Loucy (cell line): ENCODE measurements around the gene TBPL2.

Experiments used
- H2AFZ ChIP-seq: fragments of 200-600 bp; sonication (generic); 2 replicates; pipeline ENCODE4 v1.6.0; 2016; ENCODE audit warnings: antibody characterized with exemption, mild to moderate bottlenecking, low read length, moderate library complexity
- H3F3A ChIP-seq: fragments of 200-600 bp; 2 replicates; pipeline ENCODE4 v1.6.0; 2016; ENCODE audit warnings: antibody characterized with exemption, low read depth, mild to moderate bottlenecking
- H3K27me3 ChIP-seq: fragments of 200-600 bp; sonication (generic); 2 replicates; pipeline ENCODE4 v1.6.1; 2014; ENCODE audit warnings: low read length, mild to moderate bottlenecking; ENCODE audit not compliant: insufficient read depth, poor library complexity, severe bottlenecking
- H3K36me3 ChIP-seq: fragments of 200-600 bp; sonication (generic); 2 replicates; pipeline ENCODE4 v1.6.1; 2016; ENCODE audit warnings: low read length; ENCODE audit not compliant: insufficient read depth
- H3K4me1 ChIP-seq: fragments of 200-600 bp; sonication (generic); 2 replicates; pipeline ENCODE4 v1.5.1; 2014; ENCODE audit warnings: low read length, mild to moderate bottlenecking; ENCODE audit not compliant: insufficient read depth, poor library complexity, severe bottlenecking
- H3K4me2 ChIP-seq: fragments of 200-600 bp; sonication (generic); 2 replicates; pipeline ENCODE4 v1.6.0; 2014; ENCODE audit warnings: antibody characterized with exemption, low read length, low read depth, mild to moderate bottlenecking; ENCODE audit not compliant: poor library complexity, severe bottlenecking
- H3K4me3 ChIP-seq: fragments of 200-600 bp; sonication (generic); 2 replicates; pipeline ENCODE4 v1.5.1; 2014; ENCODE audit warnings: low read length, mild to moderate bottlenecking, mixed read lengths; ENCODE audit not compliant: poor library complexity, severe bottlenecking
- H3K79me2 ChIP-seq: fragments of 200-600 bp; sonication (generic); 2 replicates; pipeline ENCODE4 v1.6.1; 2014; ENCODE audit warnings: low read length; ENCODE audit not compliant: insufficient read depth
- H3K9ac ChIP-seq: fragments of 200-600 bp; sonication (generic); 2 replicates; pipeline ENCODE4 v1.6.0; 2014; ENCODE audit warnings: mild to moderate bottlenecking, low read depth, low read length, moderate library complexity; ENCODE audit not compliant: poor library complexity, severe bottlenecking
- H3K9me2 ChIP-seq: fragments of 200-600 bp; sonication (generic); replicated peaks from 2 replicates; pipeline ENCODE4 v1.6.1; 2016; ENCODE audit warnings: low read depth, low read length, mixed read lengths
- H3K9me3 ChIP-seq: fragments of 200-600 bp; sonication (generic); 2 replicates; pipeline ENCODE4 v1.6.1; 2014; ENCODE audit warnings: mild to moderate bottlenecking, antibody characterized with exemption, low read length, low read depth; ENCODE audit not compliant: insufficient read depth
- H4K20me1 ChIP-seq: fragments of 200-600 bp; sonication (generic); 2 replicates; pipeline ENCODE4 v1.6.0; 2014; ENCODE audit warnings: antibody characterized with exemption, low read length, mild to moderate bottlenecking; ENCODE audit not compliant: insufficient read depth, poor library complexity, severe bottlenecking
- CTCF ChIP-seq: fragments of 200-600 bp; sonication (generic); conservative IDR thresholded peaks from 2 replicates; pipeline ENCODE4 v1.5.1; 2014; ENCODE audit warnings: mild to moderate bottlenecking, antibody characterized with exemption, low read length
- EZH2phosphoT487 ChIP-seq: fragments of 200-600 bp; IDR thresholded peaks from 2 replicates; pipeline ENCODE4 v1.6.1; 2018; ENCODE audit warnings: antibody characterized with exemption, mild to moderate bottlenecking, moderate library complexity, borderline replicate concordance

TBPL2 gene

GRCh38 chr14:55399183-55399582 lies 41.2 kb downstream of the TBPL2 start:
- H3K9me2 ChIP-seq, result no peaks in the 10 kb centered on the region
- H2AFZ ChIP-seq, result no peak overlapping the region
- H3K9me3 ChIP-seq, result no peaks in the 10 kb centered on the region
- H3K27me3 ChIP-seq, result no peaks in the 10 kb centered on the region
- H3K79me2 ChIP-seq, result no peaks in the 10 kb centered on the region; the same call in 1 of the 2 replicates
- H3F3A ChIP-seq, result no peaks in the 10 kb centered on the region
- no peak overlapping the region for H3K4me2 ChIP-seq
- peaks cover 15% of the 10 kb centered on the region; the same call in 1 of the 2 replicates for H3K36me3 ChIP-seq
- no peak overlapping the region for H3K9ac ChIP-seq
- H3K4me1 ChIP-seq, result no peaks in the 10 kb centered on the region
- no peaks in the 10 kb centered on the region for H4K20me1 ChIP-seq
- no peak for TF ChIP-seq EZH2phosphoT487
- no peak for TF ChIP-seq CTCF
- no peak overlapping the region for H3K4me3 ChIP-seq

DNA sequence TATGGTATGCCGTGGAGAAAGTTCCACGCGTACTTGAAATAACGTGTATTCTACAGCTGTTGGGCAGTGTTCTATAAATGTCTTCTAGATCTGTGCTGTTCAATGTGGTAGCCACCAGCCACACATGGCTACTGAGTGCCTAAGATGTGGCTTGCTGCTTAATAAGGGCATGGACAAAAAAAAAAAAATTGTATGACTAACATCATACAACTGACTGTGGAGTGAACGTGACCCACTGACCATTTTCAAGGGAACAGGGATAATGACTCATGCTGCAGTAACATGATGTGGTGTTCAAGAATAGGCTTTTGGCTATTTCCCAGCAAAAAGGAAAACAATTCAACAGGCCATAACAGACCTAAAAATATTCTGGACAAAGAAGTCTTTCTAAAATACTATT lies 41.7 kb downstream of the TBPL2 start:
- Histone ChIP-seq H3K27me3 (no peaks in the 10 kb centered on the region), H3K4me1 (no peaks in the 10 kb centered on the region), H3F3A (no peaks in the 10 kb centered on the region), H3K4me3 (no peak overlapping the region), H3K9ac (no peak overlapping the region), H3K36me3 (peaks cover 15% of the 10 kb centered on the region; the same call in 1 of the 2 replicates), H3K9me2 (no peaks in the 10 kb centered on the region), H3K79me2 (no peaks in the 10 kb centered on the region; the same call in 1 of the 2 replicates), H3K9me3 (no peaks in the 10 kb centered on the region), H3K4me2 (no peak overlapping the region), H4K20me1 (no peaks in the 10 kb centered on the region), H2AFZ (no peak overlapping the region)
- no peak for TF ChIP-seq EZH2phosphoT487
- no peak for TF ChIP-seq CTCF

DNA sequence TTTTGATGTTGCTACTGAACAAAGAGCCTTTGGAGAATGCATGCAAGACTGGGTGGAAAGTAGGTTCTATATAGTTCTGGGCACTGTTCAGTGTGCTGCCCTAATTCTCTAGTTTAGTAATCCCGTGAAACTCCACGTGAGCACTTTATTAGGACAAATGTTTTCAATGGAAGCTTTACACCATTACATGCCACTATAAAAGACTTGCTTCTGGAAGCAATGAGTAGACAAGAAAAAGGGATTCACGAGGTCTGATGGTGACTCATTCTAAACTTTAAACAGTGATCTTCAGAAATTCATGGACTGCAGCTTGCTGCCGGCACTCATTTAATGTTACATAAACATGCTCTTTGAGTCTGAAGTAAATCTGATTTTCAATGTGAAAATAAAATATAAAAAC lies 51.1 kb downstream of the TBPL2 start:
- H3K4me2 ChIP-seq, result no peak overlapping the region
- H3K79me2 ChIP-seq, result no peaks in the 10 kb centered on the region
- H3F3A ChIP-seq, result no peaks in the 10 kb centered on the region
- TF ChIP-seq CTCF (no peak), EZH2phosphoT487 (no peak)
- H3K27me3 ChIP-seq, result no peaks in the 10 kb centered on the region
- H3K9ac ChIP-seq, result no peak overlapping the region
- peaks cover 17% of the 10 kb centered on the region; the same call in 1 of the 2 replicates for H3K36me3 ChIP-seq
- H4K20me1 ChIP-seq, result no peaks in the 10 kb centered on the region
- H2AFZ ChIP-seq, result no peak overlapping the region
- H3K9me2 ChIP-seq, result no peaks in the 10 kb centered on the region
- H3K9me3 ChIP-seq, result no peaks in the 10 kb centered on the region
- H3K4me3 ChIP-seq, result no peak overlapping the region
- peaks cover 10% of the 10 kb centered on the region for H3K4me1 ChIP-seq
